ENCODE data around the gene MBNL1. TPM values are rescaled to one million over a fixed set of nuclear protein-coding genes. Genes with fewer than 3 reads are reported as not detected.

The MBNL1 gene
- polyA plus RNA-seq, 1 donor from 2014 or later = 12.7 TPM

DNA sequence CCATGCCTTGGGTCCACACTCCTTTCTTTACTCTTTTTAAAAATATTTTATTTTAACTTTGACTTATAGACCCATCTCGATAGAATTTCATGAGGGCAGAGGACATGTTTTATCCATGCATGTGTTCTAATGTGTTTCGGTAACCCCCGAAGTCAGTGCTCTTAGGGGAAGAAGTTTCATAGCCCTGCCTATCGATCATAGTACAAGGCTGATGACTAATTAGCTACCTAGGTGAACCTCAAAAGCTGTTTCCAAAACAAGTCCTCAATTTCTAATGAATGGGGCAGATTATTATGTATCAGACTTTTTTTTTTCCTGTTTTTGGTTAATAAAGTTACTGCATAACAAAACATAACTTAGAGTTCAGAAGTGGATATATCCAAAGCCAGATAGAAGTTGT lies 82.0 kb downstream of the MBNL1 start:
- H3K9me2 ChIP-seq (ENCODE audit: insufficient read depth, low read length) = no peaks in the 10 kb centered on the region
- no peaks in the 10 kb centered on the region for H4K20me1 ChIP-seq (ENCODE audit: insufficient read depth)
- TF ChIP-seq, protein P1, sequence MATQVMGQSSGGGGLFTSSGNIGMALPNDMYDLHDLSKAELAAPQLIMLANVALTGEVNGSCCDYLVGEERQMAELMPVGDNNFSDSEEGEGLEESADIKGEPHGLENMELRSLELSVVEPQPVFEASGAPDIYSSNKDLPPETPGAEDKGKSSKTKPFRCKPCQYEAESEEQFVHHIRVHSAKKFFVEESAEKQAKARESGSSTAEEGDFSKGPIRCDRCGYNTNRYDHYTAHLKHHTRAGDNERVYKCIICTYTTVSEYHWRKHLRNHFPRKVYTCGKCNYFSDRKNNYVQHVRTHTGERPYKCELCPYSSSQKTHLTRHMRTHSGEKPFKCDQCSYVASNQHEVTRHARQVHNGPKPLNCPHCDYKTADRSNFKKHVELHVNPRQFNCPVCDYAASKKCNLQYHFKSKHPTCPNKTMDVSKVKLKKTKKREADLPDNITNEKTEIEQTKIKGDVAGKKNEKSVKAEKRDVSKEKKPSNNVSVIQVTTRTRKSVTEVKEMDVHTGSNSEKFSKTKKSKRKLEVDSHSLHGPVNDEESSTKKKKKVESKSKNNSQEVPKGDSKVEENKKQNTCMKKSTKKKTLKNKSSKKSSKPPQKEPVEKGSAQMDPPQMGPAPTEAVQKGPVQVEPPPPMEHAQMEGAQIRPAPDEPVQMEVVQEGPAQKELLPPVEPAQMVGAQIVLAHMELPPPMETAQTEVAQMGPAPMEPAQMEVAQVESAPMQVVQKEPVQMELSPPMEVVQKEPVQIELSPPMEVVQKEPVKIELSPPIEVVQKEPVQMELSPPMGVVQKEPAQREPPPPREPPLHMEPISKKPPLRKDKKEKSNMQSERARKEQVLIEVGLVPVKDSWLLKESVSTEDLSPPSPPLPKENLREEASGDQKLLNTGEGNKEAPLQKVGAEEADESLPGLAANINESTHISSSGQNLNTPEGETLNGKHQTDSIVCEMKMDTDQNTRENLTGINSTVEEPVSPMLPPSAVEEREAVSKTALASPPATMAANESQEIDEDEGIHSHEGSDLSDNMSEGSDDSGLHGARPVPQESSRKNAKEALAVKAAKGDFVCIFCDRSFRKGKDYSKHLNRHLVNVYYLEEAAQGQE (IDR thresholded peaks at IDR 0.05; ENCODE audit: borderline replicate concordance) = no peak
- TF ChIP-seq MXI1 (conservative IDR thresholded peaks at IDR 0.05; ENCODE audit: poor library complexity, severe bottlenecking) = no peak
- TF ChIP-seq POLR2AphosphoS5 (IDR thresholded peaks at IDR 0.05) = no peak
- TF ChIP-seq SMC3 (conservative IDR thresholded peaks at IDR 0.05; ENCODE audit: poor library complexity) = no peak
- no peak for TF ChIP-seq EZH2 (IDR thresholded peaks at IDR 0.05; ENCODE audit: borderline replicate concordance, insufficient read depth, low read length, poor library complexity, severe bottlenecking)
- no peak for TF ChIP-seq TAF1 (IDR thresholded peaks at IDR 0.05; ENCODE audit: low read depth)
- no peaks in the 10 kb centered on the region for H3K9me3 ChIP-seq (ENCODE audit: low read length)
- H2AFZ ChIP-seq (ENCODE audit: low read depth, low read length) = no peak overlapping the region
- H3F3A ChIP-seq (ENCODE audit: insufficient read depth, low read length, poor library complexity, severe bottlenecking) = no peaks in the 10 kb centered on the region
- no peak overlapping the region for H3K4me2 ChIP-seq (ENCODE audit: low read length)
- no peaks in the 10 kb centered on the region for H3K27me3 ChIP-seq (ENCODE audit: insufficient read depth, low read depth, low read length)
- no peak overlapping the region for H3K4me3 ChIP-seq (ENCODE audit: low read length)
- H3K36me3 ChIP-seq (ENCODE audit: insufficient read depth, low read length) = no peaks in the 10 kb centered on the region
- H3K9ac ChIP-seq (ENCODE audit: low read length) = no peak overlapping the region
- no peak overlapping the region for H3K27ac ChIP-seq (ENCODE audit: low read length)
- peaks cover 21% of the 10 kb centered on the region for H3K79me2 ChIP-seq (replicated peaks; ENCODE audit: insufficient read depth, low read length)

- Histone ChIP-seq H3K9ac (ENCODE audit: low read length) (no peak overlapping the region), H3K27me3 (ENCODE audit: insufficient read depth, low read depth, low read length) (no peaks in the 10 kb centered on the region), H3K4me2 (ENCODE audit: low read length) (no peak overlapping the region), H2AFZ (ENCODE audit: low read depth, low read length) (no peak overlapping the region), H4K20me1 (ENCODE audit: insufficient read depth) (no peaks in the 10 kb centered on the region), H3K4me3 (ENCODE audit: low read length) (no peak overlapping the region), H3K79me2 (replicated peaks; ENCODE audit: insufficient read depth, low read length) (peaks cover 21% of the 10 kb centered on the region), H3K9me3 (ENCODE audit: low read length) (no peaks in the 10 kb centered on the region), H3K27ac (ENCODE audit: low read length) (no peak overlapping the region), H3K9me2 (ENCODE audit: insufficient read depth, low read length) (no peaks in the 10 kb centered on the region), H3K36me3 (ENCODE audit: insufficient read depth, low read length) (no peaks in the 10 kb centered on the region), H3F3A (ENCODE audit: insufficient read depth, low read length, poor library complexity, severe bottlenecking) (no peaks in the 10 kb centered on the region)
- TF ChIP-seq SMC3 (conservative IDR thresholded peaks at IDR 0.05; ENCODE audit: poor library complexity) (no peak), EP300 (conservative IDR thresholded peaks at IDR 0.05; ENCODE audit: poor library complexity, severe bottlenecking) (no peak), RAD21 (conservative IDR thresholded peaks at IDR 0.05) (no peak), POLR2AphosphoS5 (IDR thresholded peaks at IDR 0.05) (no peak)
- TF ChIP-seq, protein P2, sequence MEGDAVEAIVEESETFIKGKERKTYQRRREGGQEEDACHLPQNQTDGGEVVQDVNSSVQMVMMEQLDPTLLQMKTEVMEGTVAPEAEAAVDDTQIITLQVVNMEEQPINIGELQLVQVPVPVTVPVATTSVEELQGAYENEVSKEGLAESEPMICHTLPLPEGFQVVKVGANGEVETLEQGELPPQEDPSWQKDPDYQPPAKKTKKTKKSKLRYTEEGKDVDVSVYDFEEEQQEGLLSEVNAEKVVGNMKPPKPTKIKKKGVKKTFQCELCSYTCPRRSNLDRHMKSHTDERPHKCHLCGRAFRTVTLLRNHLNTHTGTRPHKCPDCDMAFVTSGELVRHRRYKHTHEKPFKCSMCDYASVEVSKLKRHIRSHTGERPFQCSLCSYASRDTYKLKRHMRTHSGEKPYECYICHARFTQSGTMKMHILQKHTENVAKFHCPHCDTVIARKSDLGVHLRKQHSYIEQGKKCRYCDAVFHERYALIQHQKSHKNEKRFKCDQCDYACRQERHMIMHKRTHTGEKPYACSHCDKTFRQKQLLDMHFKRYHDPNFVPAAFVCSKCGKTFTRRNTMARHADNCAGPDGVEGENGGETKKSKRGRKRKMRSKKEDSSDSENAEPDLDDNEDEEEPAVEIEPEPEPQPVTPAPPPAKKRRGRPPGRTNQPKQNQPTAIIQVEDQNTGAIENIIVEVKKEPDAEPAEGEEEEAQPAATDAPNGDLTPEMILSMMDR (IDR thresholded peaks at IDR 0.05; ENCODE audit: poor library complexity, severe bottlenecking) = no peak
- TF ChIP-seq, protein P1 (IDR thresholded peaks at IDR 0.05; ENCODE audit: borderline replicate concordance) = no peak
Measured at GRCh38 chr3:152352554-152352953, 83.8 kb downstream of the MBNL1 start.

All from neural cell (in vitro differentiated cells).